Uterus (tissue), 4 donors: ENCODE measurements around the gene UCK1. TPM values are rescaled to one million over a fixed set of nuclear protein-coding genes. Genes with fewer than 3 reads are reported as not detected.

Experiments
- DNase-seq, 2 donors: peaks; one replicate each; pipeline ENCODE4 v3.0.0-alpha.2; 2019 to 2020
- H3K27ac ChIP-seq, 2 donors: fragments of 200-600 bp; sonication (generic); 1 replicate in 1 of 2; 2 replicates in 1 of 2; pipeline ENCODE4 v1.5.1; 2016 to 2018
- H3K27me3 ChIP-seq, 2 donors: fragments of 200-600 bp; sonication (generic); one replicate each; pipeline ENCODE4 v1.5.1; 2018 to 2019; ENCODE audit warnings: control low read depth in 1 of 2
- H3K36me3 ChIP-seq, 2 donors: fragments of 200-600 bp; sonication (generic); one replicate each; pipeline ENCODE4 v1.5.1; 2019; ENCODE audit warnings: control low read depth in 1 of 2
- H3K4me1 ChIP-seq, 2 donors: fragments of 200-600 bp; sonication (generic); one replicate each; pipeline ENCODE4 v1.5.1; 2018 to 2019; ENCODE audit warnings: control low read depth in 1 of 2
- H3K4me3 ChIP-seq, 2 donors: fragments of 200-600 bp; sonication (generic); 1 replicate in 1 of 2; 2 replicates in 1 of 2; pipeline ENCODE4 v1.5.1; 2018 to 2019; ENCODE audit warnings: mild to moderate bottlenecking in 1 of 2
- H3K9me3 ChIP-seq, 2 donors: fragments of 200-600 bp; sonication (generic); one replicate each; pipeline ENCODE4 v1.5.1; 2019; ENCODE audit warnings: control low read depth in 1 of 2
- POLR2A ChIP-seq, 2 donors: fragments of 450-650 bp; IDR thresholded peaks; one replicate each; pipeline ENCODE4 v1.6.1; 2016; ENCODE audit warnings: antibody characterized with exemption in 2 of 2, mild to moderate bottlenecking in 1 of 2, moderate library complexity in 1 of 2
- intact Hi-C: fragments of 100-400 bp; cut with DNase I; formaldehyde crosslinking; loops from one replicate; pipeline ENCODE4 v1.15.1; 2023; ENCODE audit warnings: low total_unique reads
- total RNA-seq, 4 donors: library from RNA; depleted of rRNA in 3 of 4; stranded (reverse); fragments of >200 nt in 3 of 4; gene quantifications; one replicate each; pipeline versions ENCODE4 v1.1.0 to v1.2.4, GENCODE V29; 2014 to 2023
- TF ChIP-seq, protein P1 (sequence below), 4 experiments: fragments of 200-600 bp in 2 of 4; fragments of 450-650 bp in 2 of 4; sonication (generic) in 2 of 4; IDR thresholded peaks; one replicate each; pipeline ENCODE4 v1.5.1; 2016 to 2019; ENCODE audit warnings: antibody characterized with exemption in 4 of 4, mild to moderate bottlenecking in 2 of 4, moderate library complexity in 1 of 4
- donor health status: DM: yes; HTN: yes; CAD: no.

The UCK1 gene
- total RNA-seq, 4 donors from 2014 or later, result 7.7 to 37.7 (median 18.6) TPM

DNA sequence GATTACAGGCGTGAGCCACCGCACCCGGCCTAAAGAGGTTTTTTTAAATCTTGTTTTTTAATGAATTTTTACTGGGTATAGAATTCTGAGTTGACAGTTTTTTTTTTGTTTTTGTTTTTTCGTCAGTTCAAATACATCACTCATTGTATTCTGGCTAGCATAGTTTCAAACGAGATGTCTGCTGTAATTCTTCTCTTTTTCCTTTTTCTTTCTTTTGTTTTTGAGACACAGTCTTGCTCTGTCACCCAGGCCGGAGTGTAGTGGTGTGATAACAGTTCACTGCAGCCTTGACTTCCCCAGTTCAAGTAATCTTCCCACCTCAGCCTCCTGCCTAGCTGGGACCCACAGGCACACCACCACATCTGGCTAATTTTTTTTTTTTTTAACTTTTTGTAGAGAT is 12.1 kb upstream of the UCK1 start:
- intact Hi-C loops, result no loop called here
- no peak for DNase-seq
- no peak overlapping the region for H3K4me3 ChIP-seq
- peaks cover 0 to 11% of the 10 kb centered on the region in 2 donors for H3K4me1 ChIP-seq
- no peak for TF ChIP-seq POLR2A (IDR thresholded peaks at IDR 0.05)
- TF ChIP-seq, protein P1, sequence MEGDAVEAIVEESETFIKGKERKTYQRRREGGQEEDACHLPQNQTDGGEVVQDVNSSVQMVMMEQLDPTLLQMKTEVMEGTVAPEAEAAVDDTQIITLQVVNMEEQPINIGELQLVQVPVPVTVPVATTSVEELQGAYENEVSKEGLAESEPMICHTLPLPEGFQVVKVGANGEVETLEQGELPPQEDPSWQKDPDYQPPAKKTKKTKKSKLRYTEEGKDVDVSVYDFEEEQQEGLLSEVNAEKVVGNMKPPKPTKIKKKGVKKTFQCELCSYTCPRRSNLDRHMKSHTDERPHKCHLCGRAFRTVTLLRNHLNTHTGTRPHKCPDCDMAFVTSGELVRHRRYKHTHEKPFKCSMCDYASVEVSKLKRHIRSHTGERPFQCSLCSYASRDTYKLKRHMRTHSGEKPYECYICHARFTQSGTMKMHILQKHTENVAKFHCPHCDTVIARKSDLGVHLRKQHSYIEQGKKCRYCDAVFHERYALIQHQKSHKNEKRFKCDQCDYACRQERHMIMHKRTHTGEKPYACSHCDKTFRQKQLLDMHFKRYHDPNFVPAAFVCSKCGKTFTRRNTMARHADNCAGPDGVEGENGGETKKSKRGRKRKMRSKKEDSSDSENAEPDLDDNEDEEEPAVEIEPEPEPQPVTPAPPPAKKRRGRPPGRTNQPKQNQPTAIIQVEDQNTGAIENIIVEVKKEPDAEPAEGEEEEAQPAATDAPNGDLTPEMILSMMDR (IDR thresholded peaks at IDR 0.05), result no peak
- H3K9me3 ChIP-seq, result peaks cover 0 to 11% of the 10 kb centered on the region in 2 donors
- no peaks in the 10 kb centered on the region for H3K36me3 ChIP-seq
- H3K27ac ChIP-seq, result no peak overlapping the region
- peaks cover 4 to 27% of the 10 kb centered on the region in 2 donors for H3K27me3 ChIP-seq

DNA sequence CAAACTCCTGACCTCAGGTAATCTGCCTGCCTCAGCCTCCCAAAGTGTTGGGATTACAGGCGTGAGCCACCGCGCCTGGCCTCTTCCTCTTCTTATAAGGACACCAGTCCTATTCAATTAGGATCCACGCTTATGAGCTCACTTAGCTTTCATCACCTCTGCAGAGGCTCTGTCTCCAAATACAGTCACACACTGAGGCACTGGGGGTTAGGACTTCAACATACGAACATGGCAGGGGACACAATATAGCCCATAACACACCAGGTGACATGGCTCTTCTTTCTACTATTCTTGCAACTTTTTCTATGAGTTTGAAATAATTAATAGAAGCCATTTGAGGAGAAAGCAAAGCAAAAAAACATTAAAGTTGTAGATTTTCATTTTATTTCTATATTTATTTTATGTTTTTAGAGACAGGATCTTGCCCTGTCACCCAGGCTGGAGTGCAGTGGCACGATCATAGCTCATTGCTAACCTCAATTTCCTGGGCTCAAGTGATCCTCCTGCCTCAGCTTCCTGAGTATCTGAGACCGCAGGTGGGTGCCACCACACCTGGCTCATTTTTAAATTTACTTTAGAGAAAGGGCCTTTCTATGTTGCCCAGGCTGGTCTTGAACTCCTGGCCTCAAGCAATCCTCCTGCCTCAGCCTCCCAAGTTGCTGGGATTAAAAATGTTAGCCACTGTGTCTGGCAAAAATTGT is 8.3 kb upstream of the UCK1 start:
- no peak overlapping the region for H3K27ac ChIP-seq
- no peaks in the 10 kb centered on the region for H3K4me1 ChIP-seq
- no peak for DNase-seq
- H3K9me3 ChIP-seq, result peaks cover 0 to 11% of the 10 kb centered on the region in 2 donors
- no peaks in the 10 kb centered on the region for H3K27me3 ChIP-seq
- no peaks in the 10 kb centered on the region for H3K36me3 ChIP-seq
- intact Hi-C loops, result no loop called here
- no peak overlapping the region for H3K4me3 ChIP-seq
- no peak for TF ChIP-seq POLR2A (IDR thresholded peaks at IDR 0.05)
- TF ChIP-seq, protein P1 (IDR thresholded peaks at IDR 0.05), result no peak

DNA sequence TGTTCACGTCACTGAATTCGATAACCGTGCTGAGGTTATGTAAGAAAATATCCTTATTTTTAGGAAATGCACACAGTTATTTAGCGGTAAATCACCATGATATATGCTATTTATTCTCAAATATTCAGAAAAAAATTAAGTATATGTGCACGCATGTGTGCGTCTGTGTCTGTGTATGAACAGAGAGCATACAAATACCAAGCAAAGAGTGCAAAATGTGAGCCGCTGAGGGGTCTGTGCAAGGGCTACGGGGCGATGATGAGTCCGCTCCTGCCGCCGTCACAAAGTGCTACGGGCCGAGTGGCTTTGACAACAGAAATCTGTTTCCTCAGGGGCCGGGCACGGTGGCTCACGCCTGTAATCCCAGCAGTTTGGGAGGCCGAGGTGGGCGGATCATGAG is 6.9 kb upstream of the UCK1 start:
- H3K4me1 ChIP-seq, result no peaks in the 10 kb centered on the region
- intact Hi-C loops, result no loop called here
- H3K4me3 ChIP-seq, result no peak overlapping the region
- H3K9me3 ChIP-seq, result no peaks in the 10 kb centered on the region
- H3K27ac ChIP-seq, result no peak overlapping the region
- no peak for DNase-seq
- TF ChIP-seq, protein P1 (IDR thresholded peaks at IDR 0.05), result no peak
- no peak for TF ChIP-seq POLR2A (IDR thresholded peaks at IDR 0.05)
- H3K36me3 ChIP-seq, result no peaks in the 10 kb centered on the region
- H3K27me3 ChIP-seq, result no peaks in the 10 kb centered on the region

GRCh38 chr9:131534721-131535237 is 3.7 kb upstream of the UCK1 start:
- no peaks in the 10 kb centered on the region for H3K36me3 ChIP-seq
- TF ChIP-seq POLR2A (IDR thresholded peaks at IDR 0.05), result no peak
- TF ChIP-seq, protein P1 (IDR thresholded peaks at IDR 0.05), result no peak
- no peak for DNase-seq
- no peaks in the 10 kb centered on the region for H3K9me3 ChIP-seq
- H3K27me3 ChIP-seq, result no peaks in the 10 kb centered on the region
- H3K4me1 ChIP-seq, result no peaks in the 10 kb centered on the region
- intact Hi-C loops, result no loop called here
- no peak overlapping the region for H3K4me3 ChIP-seq
- H3K27ac ChIP-seq, result no peak overlapping the region

DNA sequence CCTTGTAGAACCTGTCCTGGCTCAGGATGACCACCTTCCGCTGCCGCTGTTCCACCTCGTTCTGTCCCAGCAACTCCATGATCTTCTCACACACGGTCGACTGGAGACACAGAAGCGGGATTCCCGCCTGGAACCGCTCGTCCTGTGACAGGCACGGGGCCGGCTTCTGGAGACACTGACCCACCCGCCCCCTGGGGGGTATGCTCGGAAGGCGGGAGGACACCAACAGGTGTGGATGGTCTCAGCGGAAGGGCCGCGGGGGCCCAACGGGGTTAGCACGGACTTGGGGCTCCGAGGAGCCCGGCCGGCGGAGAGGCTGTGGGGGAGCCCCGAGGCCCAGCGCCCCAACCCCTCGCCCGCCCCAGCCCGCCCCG is 530 bp downstream of the UCK1 start:
- TF ChIP-seq, protein P1 (IDR thresholded peaks at IDR 0.05), result no peak
- TF ChIP-seq POLR2A (IDR thresholded peaks at IDR 0.05), result no peak
- Histone ChIP-seq H3K27ac (peak overlapping the region; percentile 80 to 91), H3K36me3 (no peaks in the 10 kb centered on the region), H3K27me3 (no peaks in the 10 kb centered on the region), H3K4me3 (peak overlapping the region; percentile 47 to 100), H3K4me1 (no peaks in the 10 kb centered on the region), H3K9me3 (no peaks in the 10 kb centered on the region)
- DNase-seq, result peak; percentile 26 to 42
- intact Hi-C loops, result no loop called here
